ENCODE data around the gene PELI2.

DNA sequence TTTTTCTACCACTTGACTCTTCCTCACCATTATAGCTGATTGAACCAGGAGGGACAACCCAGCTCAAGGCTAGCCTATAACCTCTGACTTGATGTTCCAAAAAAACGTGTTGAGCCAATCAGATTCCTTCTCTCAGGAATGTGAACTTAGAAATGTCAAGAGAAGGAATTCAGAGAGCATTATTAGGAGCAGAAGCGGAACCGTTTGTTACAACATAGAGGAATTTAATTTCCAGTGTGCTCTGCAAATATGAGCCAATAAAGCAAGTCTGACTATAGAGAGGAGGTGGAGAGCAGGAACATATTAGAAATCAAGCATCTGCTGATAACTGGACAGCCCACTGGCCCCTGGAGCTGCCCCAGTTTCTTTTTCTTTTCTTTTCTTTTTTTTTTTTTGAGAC lies 15.3 kb upstream of the PELI2 start:
- TF ChIP-seq, protein P1, sequence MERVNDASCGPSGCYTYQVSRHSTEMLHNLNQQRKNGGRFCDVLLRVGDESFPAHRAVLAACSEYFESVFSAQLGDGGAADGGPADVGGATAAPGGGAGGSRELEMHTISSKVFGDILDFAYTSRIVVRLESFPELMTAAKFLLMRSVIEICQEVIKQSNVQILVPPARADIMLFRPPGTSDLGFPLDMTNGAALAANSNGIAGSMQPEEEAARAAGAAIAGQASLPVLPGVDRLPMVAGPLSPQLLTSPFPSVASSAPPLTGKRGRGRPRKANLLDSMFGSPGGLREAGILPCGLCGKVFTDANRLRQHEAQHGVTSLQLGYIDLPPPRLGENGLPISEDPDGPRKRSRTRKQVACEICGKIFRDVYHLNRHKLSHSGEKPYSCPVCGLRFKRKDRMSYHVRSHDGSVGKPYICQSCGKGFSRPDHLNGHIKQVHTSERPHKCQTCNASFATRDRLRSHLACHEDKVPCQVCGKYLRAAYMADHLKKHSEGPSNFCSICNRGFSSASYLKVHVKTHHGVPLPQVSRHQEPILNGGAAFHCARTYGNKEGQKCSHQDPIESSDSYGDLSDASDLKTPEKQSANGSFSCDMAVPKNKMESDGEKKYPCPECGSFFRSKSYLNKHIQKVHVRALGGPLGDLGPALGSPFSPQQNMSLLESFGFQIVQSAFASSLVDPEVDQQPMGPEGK (CRISPR knock-in tag; IDR thresholded peaks at IDR 0.05; ENCODE audit: borderline replicate concordance), result no peak
- TF ChIP-seq ZC3H10 (CRISPR knock-in tag; IDR thresholded peaks at IDR 0.05), result no peak
- TF ChIP-seq RARB (CRISPR knock-in tag; IDR thresholded peaks at IDR 0.05), result no peak
- TF ChIP-seq ZFP30 (CRISPR knock-in tag; IDR thresholded peaks at IDR 0.05), result no peak
- TF ChIP-seq TCF4 (CRISPR knock-in tag; IDR thresholded peaks at IDR 0.05; ENCODE audit: borderline replicate concordance), result no peak
- TF ChIP-seq ZNF8 (CRISPR knock-in tag; IDR thresholded peaks at IDR 0.05), result no peak
- TF ChIP-seq ZNF565 (CRISPR knock-in tag; conservative IDR thresholded peaks at IDR 0.05; ENCODE audit: low read depth), result no peak

Data from SK-N-SH treated with all-trans-retinoic acid at 6 μM for 48 hours (cell line).